Inferior parietal cortex (tissue), 1 donor: ENCODE measurements around the gene PAEP.
A peak's percentile ranks its signal among the peaks of the same experiment; 100 is the strongest.

ENCODE experiments used
- DNase-seq: peaks from one replicate; pipeline ENCODE4 v3.0.0-alpha.2; 2016; ENCODE audit errors: extremely low spot score

PAEP gene

GRCh38 chr9:135600296-135600817 lies 38.8 kb downstream of the PAEP start:
- DNase-seq: no peak

- no peak for DNase-seq
Observed at GRCh38 chr9:135601988-135602387, 40.4 kb downstream of the PAEP start.

GRCh38 chr9:135602789-135603481 lies 41.4 kb downstream of the PAEP start:
- DNase-seq: peak; percentile 71

- peak; percentile 8 for DNase-seq
Observed at GRCh38 chr9:135604437-135605237, 43.1 kb downstream of the PAEP start.

- DNase-seq: no peak
Observed at GRCh38 chr9:135605238-135605781, 43.8 kb downstream of the PAEP start.

DNA sequence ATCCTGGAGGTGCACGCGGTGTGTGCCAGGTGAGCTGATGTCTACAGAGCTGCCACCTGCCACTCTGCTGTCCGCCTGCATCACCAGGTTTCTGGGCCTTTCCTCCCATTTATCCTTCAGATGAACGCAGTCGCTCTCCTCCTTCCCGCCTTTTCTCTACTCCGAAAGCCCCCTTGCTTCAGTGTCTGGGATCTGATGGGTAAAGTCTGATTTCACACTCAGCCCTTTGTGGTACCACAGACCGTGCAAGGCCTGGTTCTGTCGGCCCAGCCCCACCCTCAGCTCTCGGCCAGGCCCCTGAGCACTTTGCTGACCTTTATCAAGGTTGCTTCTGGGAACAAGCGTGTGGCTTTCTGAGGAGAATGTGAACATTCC lies 45.3 kb downstream of the PAEP start:
- no peak for DNase-seq

- DNase-seq: no peak
Observed at GRCh38 chr9:135607401-135608293, 46.1 kb downstream of the PAEP start.

GRCh38 chr9:135608294-135608998 lies 46.9 kb downstream of the PAEP start:
- no peak for DNase-seq

DNA sequence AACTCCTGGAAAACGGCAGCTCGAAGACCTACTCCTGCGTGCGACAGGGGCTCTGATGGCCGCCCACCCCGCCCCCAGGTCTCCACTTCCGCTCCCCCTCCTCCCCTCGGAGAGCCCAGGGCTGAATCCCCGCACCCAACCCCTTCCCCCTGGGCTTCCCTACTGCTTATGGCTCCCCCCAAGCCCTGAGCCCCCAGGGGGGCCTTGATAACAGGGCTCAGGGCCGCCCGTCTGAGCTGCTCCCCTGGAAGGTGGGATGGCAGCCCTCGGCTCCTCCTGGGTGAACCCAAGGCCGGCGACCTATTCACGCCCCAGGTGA lies 47.4 kb downstream of the PAEP start:
- no peak for DNase-seq

DNA sequence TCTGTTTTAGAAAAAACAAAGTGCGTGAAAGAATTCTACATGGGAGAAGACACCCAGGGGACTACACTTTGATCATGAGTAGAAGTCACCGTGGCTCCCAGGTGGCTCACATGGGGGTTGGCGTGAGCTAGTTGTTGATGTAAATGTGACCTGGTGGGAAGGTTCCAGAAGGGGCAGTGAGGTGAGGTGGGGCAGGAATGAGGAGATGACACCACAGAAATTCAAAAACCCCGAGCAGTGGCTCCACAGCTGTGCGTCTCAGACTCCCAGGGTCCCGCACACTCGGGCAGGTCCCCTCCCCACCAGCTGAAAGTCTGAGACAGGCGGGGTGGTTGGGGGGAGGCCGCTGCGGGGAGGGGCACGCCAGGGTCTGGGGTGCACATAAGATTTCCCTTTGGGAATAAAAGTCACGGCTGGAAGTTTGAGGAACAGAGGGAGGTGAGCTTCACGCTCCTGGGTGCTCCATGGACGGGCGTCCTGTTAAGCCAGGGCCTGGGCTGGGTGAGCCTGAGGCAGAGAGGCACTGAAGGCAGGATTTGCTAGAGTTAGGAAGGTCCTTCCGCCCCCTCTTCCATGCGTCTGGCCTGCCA lies 47.9 kb downstream of the PAEP start:
- no peak for DNase-seq

DNA sequence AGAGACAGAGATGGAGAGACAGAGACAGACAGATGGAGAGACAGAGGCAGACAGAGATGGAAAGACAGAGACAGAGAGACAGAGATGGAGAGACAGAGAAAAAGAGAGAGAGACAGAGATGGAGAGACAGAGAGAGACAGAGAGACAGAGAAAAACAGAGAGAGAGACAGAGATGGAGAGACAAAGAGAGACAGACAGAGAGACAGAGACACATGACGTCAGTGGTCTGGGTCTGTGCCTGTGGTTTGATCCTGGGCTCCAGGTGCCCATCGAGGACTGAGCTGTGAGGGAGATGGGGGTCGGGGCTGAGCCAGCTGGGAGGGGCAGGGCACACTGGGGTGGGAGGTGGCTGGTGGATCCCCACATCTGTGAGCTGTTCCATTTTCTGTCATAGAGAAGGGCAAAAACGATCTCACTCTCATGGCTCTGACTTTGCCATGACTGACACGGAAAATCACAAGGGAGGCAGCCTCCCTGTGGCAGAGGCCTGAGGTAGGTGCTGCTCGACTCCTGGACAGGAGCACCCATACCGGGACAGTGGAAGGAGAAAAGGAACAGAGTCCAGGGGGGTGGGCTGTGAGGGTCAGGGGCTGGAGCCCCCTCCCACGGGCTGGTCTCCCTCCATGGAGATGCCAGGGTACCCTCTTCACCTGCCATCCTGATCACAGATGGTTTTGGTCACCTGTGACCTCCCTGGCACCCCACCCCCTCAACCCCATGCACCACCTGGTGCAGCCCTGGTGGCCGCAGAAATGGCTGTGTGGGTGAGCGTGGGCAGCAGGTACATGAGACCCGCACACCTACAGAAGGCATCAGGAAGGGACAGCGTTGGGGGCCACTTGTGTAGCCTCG lies 49.0 kb downstream of the PAEP start:
- DNase-seq: no peak

DNA sequence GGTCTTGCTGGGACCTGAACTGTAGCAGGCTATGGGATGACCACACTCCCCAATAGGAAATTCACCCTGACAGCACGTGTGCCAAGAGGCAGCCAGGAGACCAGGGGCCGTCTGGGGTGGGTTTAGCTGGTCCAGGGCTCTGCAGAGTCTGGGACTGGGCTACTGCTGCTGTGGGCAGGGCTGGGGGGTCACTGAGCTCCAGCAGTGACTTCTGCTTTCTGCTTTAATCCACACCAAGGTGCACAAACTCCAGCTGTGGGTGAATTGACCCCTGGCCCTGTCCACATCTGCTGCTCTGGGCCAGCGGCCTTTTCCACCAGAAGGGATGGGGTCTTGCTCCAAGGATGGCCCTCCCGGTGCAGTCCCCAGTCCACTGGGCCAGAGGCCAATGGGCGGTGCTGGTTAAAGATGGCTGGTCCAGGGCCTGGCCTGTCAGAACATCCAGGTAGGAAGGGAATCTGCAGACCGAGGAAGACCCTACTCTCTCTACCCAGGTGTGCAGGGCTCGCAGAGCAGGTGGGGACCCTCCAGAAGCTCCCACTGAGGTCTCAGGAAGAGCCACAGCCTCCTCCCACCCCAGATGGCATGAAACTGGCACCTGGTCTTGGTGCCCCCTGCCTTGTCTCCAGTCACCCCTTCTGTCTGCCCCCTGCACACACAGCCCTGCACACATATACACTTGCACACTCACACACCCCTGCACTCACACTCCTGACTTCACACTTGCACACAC lies 49.8 kb downstream of the PAEP start:
- no peak for DNase-seq

- no peak for DNase-seq
Observed at GRCh38 chr9:135611875-135612209, 50.3 kb downstream of the PAEP start.

DNA sequence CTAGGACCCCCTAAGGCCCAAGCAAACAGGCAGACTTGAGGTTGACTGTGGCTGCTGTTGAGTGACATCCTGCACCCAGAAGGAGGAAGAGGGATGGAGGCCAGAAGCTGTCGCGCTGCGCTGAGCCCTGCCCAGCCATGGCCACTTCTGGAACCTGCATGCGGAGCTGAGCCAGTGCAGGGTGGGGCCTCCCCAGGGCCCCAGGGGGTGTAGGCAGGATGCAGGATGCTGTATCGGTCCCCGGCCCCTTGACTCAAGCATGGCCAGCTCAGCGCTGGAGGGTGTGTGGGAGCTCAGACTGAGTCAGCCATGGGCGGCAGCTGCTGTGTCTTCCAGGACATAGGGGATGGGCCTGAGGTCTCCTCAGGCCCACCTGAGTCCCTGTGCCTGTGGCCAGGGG lies 50.9 kb downstream of the PAEP start:
- DNase-seq: no peak

- no peak for DNase-seq
Observed at GRCh38 chr9:135612981-135613910, 51.7 kb downstream of the PAEP start.

DNA sequence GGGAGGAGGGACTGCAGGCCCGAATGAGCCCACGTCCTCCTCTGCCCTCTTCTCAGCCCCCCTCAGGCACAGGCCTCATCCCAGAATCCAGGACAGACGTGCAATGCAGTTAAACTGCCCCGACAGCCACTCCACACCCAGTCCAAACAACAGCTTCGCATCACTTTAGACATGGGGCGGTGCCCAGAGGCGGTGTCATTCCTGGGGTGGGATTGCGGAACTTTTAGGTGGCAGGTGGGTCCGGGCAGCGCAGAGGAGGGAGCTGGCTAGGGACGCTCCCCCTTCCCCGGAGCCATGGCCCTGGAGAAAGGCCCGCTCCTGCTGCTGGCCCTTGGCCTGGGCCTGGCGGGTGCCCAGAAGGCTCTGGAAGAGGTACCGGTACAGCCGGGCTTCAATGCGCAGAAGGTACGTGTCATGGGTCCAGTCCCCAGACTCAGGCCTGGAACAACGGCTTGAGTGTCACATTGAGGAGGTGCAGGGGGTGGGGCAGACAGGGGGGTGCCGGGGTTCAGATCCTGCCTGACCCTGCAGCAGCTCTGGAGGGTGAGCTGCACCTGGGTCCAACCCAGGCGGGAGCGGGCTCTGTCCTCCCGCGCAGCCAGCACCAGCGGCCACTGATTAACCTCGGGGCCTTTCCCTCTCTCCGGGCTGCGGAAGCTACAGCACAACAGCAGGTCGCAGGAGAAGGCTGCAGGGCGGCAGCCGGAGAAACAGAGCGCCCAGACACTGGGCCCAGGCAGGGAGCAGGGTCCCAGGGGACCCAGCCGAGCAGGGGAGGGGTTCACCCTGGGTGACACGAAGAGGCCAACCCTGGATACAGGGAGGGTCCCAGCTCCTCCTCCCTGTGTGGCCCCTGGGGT lies 52.6 kb downstream of the PAEP start:
- DNase-seq: no peak
